Gastrocnemius medialis (tissue), 4 donors: ENCODE results near the gene FKBP5. TPM values are rescaled to one million over a fixed set of nuclear protein-coding genes. Genes with fewer than 3 reads are reported as not detected.
A peak's percentile ranks its signal among the peaks of the same experiment; 100 is the strongest.

ENCODE experiments used
- ATAC-seq, 2 donors: fragments of 150-250 bp; one replicate each; pipeline ENCODE4 v1.9.1; 2016
- DNase-seq, 2 donors: peaks; one replicate each; pipeline ENCODE4 v3.0.0-alpha.2; 2019
- H3K27ac ChIP-seq, 4 donors: fragments of 200-600 bp; sonication (generic); 1 replicate in 1 of 4; 2 replicates in 3 of 4; pipeline ENCODE4 v1.5.1; 2016 to 2018; ENCODE audit warnings: mild to moderate bottlenecking in 2 of 4, moderate library complexity in 1 of 4
- H3K27me3 ChIP-seq, 3 donors: fragments of 200-600 bp; sonication (generic) in 2 of 3; 1 replicate in 1 of 3; 2 replicates in 2 of 3; pipeline versions ENCODE4 v1.5.1 to v1.6.0; 2016 to 2019; ENCODE audit warnings: mild to moderate bottlenecking in 1 of 3, moderate library complexity in 1 of 3
- H3K36me3 ChIP-seq, 2 donors: fragments of 200-600 bp; sonication (generic) in 1 of 2; one replicate each; pipeline ENCODE4 v1.5.1; 2017 to 2018
- H3K4me1 ChIP-seq, 2 donors: fragments of 200-600 bp; sonication (generic) in 1 of 2; one replicate each; pipeline ENCODE4 v1.5.1; 2016 to 2017; ENCODE audit warnings: mild to moderate bottlenecking in 2 of 2
- H3K4me3 ChIP-seq, 4 donors: fragments of 200-600 bp; sonication (generic) in 3 of 4; 1 replicate in 1 of 4; 2 replicates in 3 of 4; pipeline ENCODE4 v1.5.1; 2016 to 2019; ENCODE audit warnings: mild to moderate bottlenecking in 2 of 4
- H3K9me3 ChIP-seq, 3 donors: fragments of 200-600 bp; sonication (generic) in 2 of 3; 1 replicate in 1 of 3; 2 replicates in 2 of 3; pipeline ENCODE4 v1.5.1; 2016 to 2019
- CTCF ChIP-seq, 5 experiments: fragments of 450-650 bp in 3 of 5; fragments of 200-600 bp in 2 of 5; sonication (generic) in 2 of 5; IDR thresholded peaks in 4 of 5; conservative IDR thresholded peaks in 1 of 5; 1 replicate in 4 of 5; 2 replicates in 1 of 5; pipeline ENCODE4 v1.5.1; 2016 to 2019; ENCODE audit warnings: antibody characterized with exemption in 5 of 5, mild to moderate bottlenecking in 3 of 5, moderate library complexity in 3 of 5
- POLR2A ChIP-seq, 2 donors: fragments of 450-650 bp; IDR thresholded peaks; one replicate each; pipeline ENCODE4 v1.6.1; 2017; ENCODE audit warnings: antibody characterized with exemption in 2 of 2, mild to moderate bottlenecking in 2 of 2, moderate library complexity in 2 of 2
- in situ Hi-C, 4 donors: fragments of 200-750 bp; cut with MboI; loops; one replicate each; pipeline versions ENCODE4 v1.15.0 to v1.8.0; 2017; ENCODE audit warnings: low sequenced_read_pairs in 4 of 4
- intact Hi-C: fragments of 100-400 bp; cut with DNase I; formaldehyde crosslinking; loops from one replicate; pipeline ENCODE4 v1.15.1; 2023; ENCODE audit warnings: low total_unique reads
- total RNA-seq, 4 donors: library from RNA; depleted of rRNA; stranded (reverse); fragments of >200 nt; gene quantifications; one replicate each; pipeline versions ENCODE4 v1.1.0 to v1.2.3, GENCODE V29; 2016

The FKBP5 gene
- total RNA-seq, 4 donors from 2014 or later, result 665 to 1,753 (median 1,205) TPM

- in situ Hi-C loops, result loop anchor here in 2 of 4 donors (5.0 kb wide), 3 partner anchors 35 to 135 kb away; no protein-coding TSS in a partner anchor
These were observed 38.7 kb upstream of the FKBP5 start for GRCh38 chr6:35727231-35727934.

GRCh38 chr6:35725721-35726438 lies 37.2 kb upstream of the FKBP5 start:
- H3K36me3 ChIP-seq, result no peaks in the 10 kb centered on the region
- in situ Hi-C loops, result loop anchor here in 2 of 4 donors (5.0 kb wide), 3 partner anchors 34 to 134 kb away; no protein-coding TSS in a partner anchor
- peaks cover 86 to 92% of the 10 kb centered on the region in 2 donors for H3K4me1 ChIP-seq
- peak; percentile 31 to 33 for ATAC-seq
- intact Hi-C loops, result loop anchor here (1.0 to 5.0 kb wide), 5 partner anchors 35 to 1979 kb away; partner anchors contain the start of gene IP6K3
- TF ChIP-seq POLR2A (IDR thresholded peaks at IDR 0.05), result no peak
- TF ChIP-seq CTCF (IDR thresholded peaks at IDR 0.05 in 4 of 5, conservative IDR thresholded peaks at IDR 0.05 in 1 of 5), result no peak
- peak overlapping the region; percentile 99 to 100 (median 100) for H3K27ac ChIP-seq
- peak overlapping the region; percentile 28 to 66 (median 60) for H3K4me3 ChIP-seq
- DNase-seq, result peak; percentile 90 to 96
- no peaks in the 10 kb centered on the region for H3K9me3 ChIP-seq
- no peaks in the 10 kb centered on the region for H3K27me3 ChIP-seq

More at GRCh38 chr6:35727231-35727934, 38.7 kb upstream of the FKBP5 start:
- Histone ChIP-seq H3K27me3 (no peaks in the 10 kb centered on the region), H3K4me1 (peaks cover 79 to 81% of the 10 kb centered on the region in 2 donors), H3K27ac (peak overlapping the region; percentile 99 to 100 (median 100)), H3K9me3 (no peaks in the 10 kb centered on the region), H3K4me3 (peak overlapping the region; percentile 57 to 66 (median 64)), H3K36me3 (no peaks in the 10 kb centered on the region)
- intact Hi-C loops, result loop anchor here (1.0 to 5.0 kb wide), 5 partner anchors 39 to 1980 kb away; partner anchors contain the start of genes FKBP5 and IP6K3
- TF ChIP-seq POLR2A (IDR thresholded peaks at IDR 0.05), result no peak
- no peak for TF ChIP-seq CTCF (IDR thresholded peaks at IDR 0.05 in 4 of 5, conservative IDR thresholded peaks at IDR 0.05 in 1 of 5)
- DNase-seq, result peak; percentile 90 to 98
- ATAC-seq, result peak; percentile 6 to 13

- H3K36me3 ChIP-seq, result no peaks in the 10 kb centered on the region
- TF ChIP-seq CTCF (IDR thresholded peaks at IDR 0.05 in 4 of 5, conservative IDR thresholded peaks at IDR 0.05 in 1 of 5), result no peak
- no peak for TF ChIP-seq POLR2A (IDR thresholded peaks at IDR 0.05)
- intact Hi-C loops (loop anchor here (5.0 kb wide), 4 partner anchors 363 to 1978 kb away; partner anchors contain the start of gene IP6K3), in situ Hi-C loops (loop anchor here in 2 of 4 donors (5.0 kb wide), 3 partner anchors 33 to 133 kb away; no protein-coding TSS in a partner anchor)
- peak in 1 of 2 donors; percentile 77 for DNase-seq
- no peaks in the 10 kb centered on the region for H3K27me3 ChIP-seq
- H3K9me3 ChIP-seq, result no peaks in the 10 kb centered on the region
- peak overlapping the region; percentile 99 to 100 (median 100) for H3K27ac ChIP-seq
- ATAC-seq, result no peak
- H3K4me3 ChIP-seq, result peak overlapping the region in 2 of 4 donors; percentile 38 to 63
- peaks cover 87 to 92% of the 10 kb centered on the region in 2 donors for H3K4me1 ChIP-seq
These were observed 36.5 kb upstream of the FKBP5 start for GRCh38 chr6:35725081-35725708.

- H3K36me3 ChIP-seq, result no peaks in the 10 kb centered on the region
- TF ChIP-seq POLR2A (IDR thresholded peaks at IDR 0.05), result no peak
- no peak for TF ChIP-seq CTCF (IDR thresholded peaks at IDR 0.05 in 4 of 5, conservative IDR thresholded peaks at IDR 0.05 in 1 of 5)
- DNase-seq (peak in 1 of 2 donors; percentile 36), ATAC-seq (no peak)
- H3K27me3 ChIP-seq, result no peaks in the 10 kb centered on the region
- H3K4me3 ChIP-seq, result no peak overlapping the region
- no peaks in the 10 kb centered on the region for H3K9me3 ChIP-seq
- in situ Hi-C loops, result no loop called here
- H3K27ac ChIP-seq, result peak overlapping the region; percentile 99 to 100 (median 100)
- H3K4me1 ChIP-seq, result peaks cover 87 to 92% of the 10 kb centered on the region in 2 donors
- intact Hi-C loops, result no loop called here
These were observed 35.8 kb upstream of the FKBP5 start for GRCh38 chr6:35724471-35724870.
